CD4-positive, alpha-beta T cell treated with Interleukin-2 at 100 ng/mL for 4 hours (primary cell): Measurements from ENCODE around the gene MTURN.

Experiments used
- DNase-seq: peaks from one replicate; pipeline ENCODE4 v3.0.0-alpha.2; 2020; ENCODE audit warnings: low spot score

Gene MTURN

GRCh38 chr7:30162133-30162532, 27.3 kb downstream of the MTURN start:
- no peak for DNase-seq

GRCh38 chr7:30162622-30163124, 27.9 kb downstream of the MTURN start:
- no peak for DNase-seq

GRCh38 chr7:30163231-30163894, 28.6 kb downstream of the MTURN start:
- peak; percentile 29 for DNase-seq

- DNase-seq = peak; percentile 39
Observed at GRCh38 chr7:30164567-30164966, 29.8 kb downstream of the MTURN start.

GRCh38 chr7:30165590-30165989, 30.8 kb downstream of the MTURN start:
- no peak for DNase-seq

GRCh38 chr7:30166155-30166840, 31.5 kb downstream of the MTURN start:
- no peak for DNase-seq

GRCh38 chr7:30166841-30167235, 32.1 kb downstream of the MTURN start:
- DNase-seq = no peak

GRCh38 chr7:30167901-30168300, 33.1 kb downstream of the MTURN start:
- DNase-seq = no peak

GRCh38 chr7:30168835-30169573, 34.2 kb downstream of the MTURN start:
- DNase-seq = no peak

GRCh38 chr7:30169579-30169978, 34.8 kb downstream of the MTURN start:
- DNase-seq = no peak

GRCh38 chr7:30170476-30171205, 35.9 kb downstream of the MTURN start:
- DNase-seq = no peak

GRCh38 chr7:30171766-30172447, 37.1 kb downstream of the MTURN start:
- DNase-seq = no peak

GRCh38 chr7:30172451-30172850, 37.7 kb downstream of the MTURN start:
- DNase-seq = no peak

- DNase-seq = no peak
Observed at GRCh38 chr7:30173058-30173897, 38.5 kb downstream of the MTURN start.

- no peak for DNase-seq
Observed at GRCh38 chr7:30175180-30175579, 40.4 kb downstream of the MTURN start.

- DNase-seq = no peak
Observed at GRCh38 chr7:30175636-30176147, 40.9 kb downstream of the MTURN start.

- DNase-seq = no peak
Observed at GRCh38 chr7:30176463-30177109, 41.8 kb downstream of the MTURN start.

- DNase-seq = no peak
Observed at GRCh38 chr7:30177186-30177585, 42.4 kb downstream of the MTURN start.

GRCh38 chr7:30177965-30178364, 43.2 kb downstream of the MTURN start:
- DNase-seq = no peak
